NCI-H146 treated with DMSO at 0.1 percent for 48 hours (cell line): Measurements from ENCODE around the gene BANF2.
A peak's percentile ranks its signal among the peaks of the same experiment; 100 is the strongest.

Experiments
- DNase-seq: peaks from one replicate; lab custom pipeline; 2025; ENCODE audit not compliant: unreplicated experiment; lab: John Stamatoyannopoulos, UW

The BANF2 gene

GRCh38 chr20:17663486-17663885 is 36.3 kb upstream of the BANF2 start:
- no peak for DNase-seq

- no peak for DNase-seq
These were observed 35.6 kb upstream of the BANF2 start for GRCh38 chr20:17664025-17664633.

GRCh38 chr20:17665756-17666155 is 34.0 kb upstream of the BANF2 start:
- DNase-seq = no peak

- no peak for DNase-seq
These were observed 33.3 kb upstream of the BANF2 start for GRCh38 chr20:17666481-17666880.

DNA sequence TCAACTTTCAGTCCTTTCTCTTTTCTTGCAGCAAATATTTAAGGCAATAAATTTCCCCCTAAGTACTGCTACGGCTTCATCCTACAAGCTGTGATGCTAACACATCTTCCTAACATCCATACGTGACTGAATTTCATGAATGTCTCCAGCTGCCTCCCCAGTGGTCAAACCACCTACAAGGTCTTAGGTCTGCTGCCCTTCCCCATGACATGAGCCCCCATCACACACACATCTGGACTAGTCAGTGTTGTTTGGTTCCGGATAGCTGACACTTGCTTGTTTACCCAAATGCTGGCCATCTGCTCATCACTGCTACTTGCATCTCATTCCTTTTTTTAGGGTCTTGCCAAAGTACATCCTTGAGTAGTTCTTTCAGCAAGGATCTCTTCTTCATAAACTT is 32.3 kb upstream of the BANF2 start:
- no peak for DNase-seq

DNA sequence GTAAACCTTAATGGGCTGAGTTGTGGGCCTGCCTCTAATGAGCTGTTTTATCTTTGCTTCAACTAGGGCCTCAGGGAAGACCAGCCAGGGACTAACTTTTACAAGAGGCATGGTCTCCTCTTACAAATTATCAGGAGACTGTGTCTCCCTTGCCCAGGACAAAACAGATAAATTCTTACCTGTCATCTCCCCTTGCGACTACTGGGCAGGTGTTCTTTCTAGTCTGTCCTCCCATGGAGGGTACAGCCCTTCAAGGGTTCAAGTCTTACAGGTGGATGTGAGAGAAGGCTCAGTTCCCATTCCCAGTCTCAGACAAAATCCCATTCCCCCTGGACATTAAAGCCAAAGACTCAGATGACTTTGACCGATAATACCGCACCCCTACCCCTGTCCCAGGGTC is 31.3 kb upstream of the BANF2 start:
- DNase-seq = no peak

GRCh38 chr20:17669306-17669931 is 30.3 kb upstream of the BANF2 start:
- no peak for DNase-seq

- no peak for DNase-seq
These were observed 28.8 kb upstream of the BANF2 start for GRCh38 chr20:17671011-17671410.

DNA sequence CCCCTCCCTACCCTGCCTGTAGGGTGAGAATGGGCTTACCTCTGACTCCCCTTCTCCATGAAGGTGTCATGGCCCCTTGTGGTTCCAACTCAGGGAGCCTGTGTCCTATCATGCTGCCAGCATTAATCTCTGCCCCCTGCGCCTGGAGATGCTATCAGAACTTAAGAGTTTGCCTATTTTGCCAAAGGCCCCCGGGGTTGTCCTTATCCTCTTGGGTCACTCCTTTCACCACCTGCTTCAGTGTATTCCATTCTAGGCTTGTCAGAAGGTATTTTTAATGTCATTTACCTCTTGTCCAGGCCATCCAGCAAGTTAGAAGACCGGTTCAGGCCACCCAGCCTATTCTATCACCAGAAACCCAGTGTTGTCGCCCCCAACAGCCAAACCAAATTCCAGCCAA is 28.2 kb upstream of the BANF2 start:
- no peak for DNase-seq

GRCh38 chr20:17673084-17673483 is 26.7 kb upstream of the BANF2 start:
- DNase-seq = no peak

GRCh38 chr20:17674722-17675518 is 24.8 kb upstream of the BANF2 start:
- no peak for DNase-seq

GRCh38 chr20:17675519-17676377 is 24.0 kb upstream of the BANF2 start:
- DNase-seq = no peak

DNA sequence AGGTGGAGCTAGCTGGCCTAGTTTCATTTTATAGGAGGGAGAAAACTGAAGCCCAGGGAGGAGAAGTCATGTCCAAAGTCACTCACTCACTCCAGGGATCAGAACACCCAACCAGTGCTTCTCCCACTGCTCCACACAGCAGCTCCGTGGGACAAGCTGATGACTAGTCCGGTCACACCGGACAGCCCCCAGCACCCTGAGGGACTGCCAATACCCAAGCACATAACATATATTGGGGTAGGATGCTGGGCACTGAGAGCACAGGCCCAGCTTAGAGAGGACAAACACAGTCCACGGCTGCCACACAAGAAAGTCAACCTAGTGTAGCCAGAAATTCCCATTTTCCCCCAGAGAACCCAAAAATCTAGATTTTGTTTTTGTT is 23.4 kb upstream of the BANF2 start:
- DNase-seq = no peak

DNA sequence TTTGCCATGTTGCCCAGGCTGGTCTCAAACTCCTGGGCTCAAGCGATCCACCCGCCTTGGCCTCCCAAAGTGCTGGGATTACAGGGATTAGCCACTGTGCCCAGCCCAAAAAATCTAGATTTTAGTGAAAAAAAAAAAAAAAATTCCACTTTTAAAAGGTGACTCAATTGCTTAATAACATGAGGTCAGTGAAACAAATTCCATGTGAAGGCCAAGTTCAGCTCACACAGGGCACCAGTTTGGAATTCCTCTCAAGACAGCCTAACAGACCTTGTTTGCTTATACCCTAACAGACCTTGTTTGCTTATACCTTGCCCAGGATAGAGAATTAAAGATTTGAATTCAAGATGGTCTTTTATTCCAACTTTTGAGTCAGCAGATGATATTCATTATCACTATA is 22.8 kb upstream of the BANF2 start:
- no peak for DNase-seq

DNA sequence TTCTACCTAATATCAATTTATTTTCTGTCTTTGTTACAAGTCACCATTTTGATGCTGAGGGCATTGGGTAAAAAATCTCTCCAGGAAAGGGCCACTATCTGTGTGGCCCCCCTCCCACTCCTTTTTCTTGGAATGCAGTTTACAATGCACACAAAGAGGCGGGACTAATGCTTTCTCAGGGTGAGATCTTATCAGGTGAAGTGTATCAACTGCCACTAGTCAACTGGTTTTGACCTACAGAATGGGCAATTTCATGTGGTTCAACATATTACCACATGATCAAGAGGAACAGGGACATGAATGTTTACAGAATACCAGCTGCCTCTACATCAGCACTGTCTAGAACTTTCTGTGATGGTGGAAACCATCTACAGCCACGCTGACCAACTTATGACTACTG is 21.5 kb upstream of the BANF2 start:
- no peak for DNase-seq

DNA sequence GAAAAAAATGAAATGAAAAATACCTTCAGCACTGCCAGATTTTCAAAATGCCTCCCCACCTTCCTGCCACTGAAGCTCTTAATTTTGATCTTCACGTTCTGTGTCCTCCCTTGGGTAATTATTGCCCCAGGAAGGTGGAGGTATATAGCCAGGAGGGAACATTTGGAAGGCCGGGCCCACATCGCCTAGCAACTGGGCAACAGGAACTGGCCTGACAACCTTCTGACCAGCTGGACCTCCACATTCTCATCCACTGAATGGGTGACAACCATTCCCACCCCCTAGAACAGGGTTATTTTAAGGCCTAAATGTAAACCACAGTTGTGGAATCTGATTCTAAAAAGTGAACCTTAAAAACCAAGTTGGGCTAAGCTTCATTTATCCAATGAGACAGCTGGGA is 20.9 kb upstream of the BANF2 start:
- no peak for DNase-seq

GRCh38 chr20:17679941-17680835 is 19.6 kb upstream of the BANF2 start:
- DNase-seq = no peak

DNA sequence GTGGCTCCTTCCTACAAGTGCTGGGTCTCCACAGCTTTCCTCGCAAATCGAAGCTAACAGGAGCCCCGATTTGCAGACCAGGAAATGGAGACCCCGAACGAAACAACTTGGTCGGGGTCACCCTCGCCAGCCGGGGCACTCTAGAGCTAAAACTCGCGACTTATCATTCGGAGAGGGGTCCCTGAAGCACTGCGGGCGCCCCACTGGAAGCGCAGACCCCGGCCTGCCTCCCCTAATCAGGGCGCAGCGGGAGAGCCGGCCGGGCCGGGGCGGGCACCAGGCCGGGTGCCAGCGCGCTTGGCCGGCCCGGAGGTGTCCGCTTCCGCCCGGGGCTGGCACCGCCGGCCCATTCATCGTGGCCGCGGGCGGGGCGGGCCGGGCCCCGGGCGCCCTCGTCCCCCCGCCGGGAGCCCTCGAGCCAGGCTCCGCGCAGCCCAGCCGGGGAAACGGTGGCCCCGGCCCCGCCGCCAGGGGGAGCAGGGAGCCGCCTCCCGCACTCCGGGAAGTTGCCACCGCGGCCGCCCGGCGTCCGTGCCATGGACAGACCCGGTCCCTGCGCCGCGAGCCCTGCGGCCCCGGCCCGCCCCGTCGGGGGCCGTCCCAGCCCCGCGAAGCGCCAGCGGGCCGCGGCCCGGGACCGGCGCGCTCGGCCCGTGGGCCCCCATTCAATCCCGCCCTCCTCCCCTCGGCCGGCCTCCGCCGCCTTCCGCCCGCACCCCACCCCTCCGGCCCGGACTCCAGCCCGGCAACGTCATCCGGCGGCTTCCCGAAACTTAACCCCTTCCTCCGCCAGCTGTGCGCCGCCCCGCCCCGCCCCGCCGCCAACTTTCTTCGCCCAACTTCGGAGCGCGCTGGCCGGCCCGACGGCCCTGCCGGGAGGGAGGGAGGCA is 18.7 kb upstream of the BANF2 start:
- peak; percentile 28 for DNase-seq

DNA sequence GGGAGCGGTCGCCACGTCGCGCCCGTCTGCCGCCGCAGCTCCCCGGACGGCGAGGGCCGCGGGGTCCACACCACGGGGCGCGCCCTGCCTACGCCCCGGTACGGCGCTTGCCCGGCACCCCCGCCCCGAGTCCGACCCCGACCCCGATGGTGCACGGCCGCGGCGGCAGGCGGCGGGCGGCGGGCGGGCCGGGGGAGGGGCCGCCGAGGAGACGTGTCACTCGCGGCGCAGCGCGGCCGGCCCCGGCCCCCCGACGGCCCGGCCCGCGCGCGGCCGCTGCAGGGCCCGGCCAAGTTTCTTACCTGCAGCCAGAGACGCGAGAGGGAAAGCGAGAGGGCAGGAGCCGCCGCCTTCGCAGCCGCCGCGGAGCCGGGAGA is 18.1 kb upstream of the BANF2 start:
- no peak for DNase-seq
